AG09319 (cell line): ENCODE measurements around the gene PAPSS2.
"Not testable (repeated sequence)": the region's sequence is repeated elsewhere in the genome, so short reads cannot be mapped to it uniquely, and the experiment has no call there.

Experiments used
- DNase-seq: peaks from one replicate; pipeline ENCODE4 v3.0.0-alpha.2; 2010; ENCODE audit warnings: low read depth; ENCODE audit errors: extremely low read depth
- TF ChIP-seq, protein P1 (sequence below): IDR thresholded peaks from 2 replicates; pipeline ENCODE4 v1.5.1; 2011; ENCODE audit warnings: low read depth, mild to moderate bottlenecking, inconsistent platforms, low read length, moderate library complexity

Gene PAPSS2

DNA sequence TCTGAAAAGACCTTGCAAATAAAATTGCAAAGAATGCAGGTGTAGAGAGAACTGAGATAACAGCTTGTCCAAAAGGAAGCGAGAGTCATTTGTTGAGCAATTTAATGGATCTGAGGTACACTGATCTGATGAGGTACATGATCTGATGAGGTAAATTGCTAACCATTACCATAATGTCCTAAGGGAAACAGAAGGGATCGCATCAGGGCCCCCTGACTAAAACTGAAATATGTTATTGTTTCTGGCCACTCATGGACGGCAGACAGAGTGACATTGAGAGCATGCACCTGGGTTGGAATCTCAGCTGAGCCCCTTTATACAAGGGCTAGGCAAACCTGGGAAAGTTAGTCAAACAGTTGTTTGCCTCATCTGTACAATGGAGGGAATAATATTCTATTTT, 15.8 kb upstream of the PAPSS2 start:
- TF ChIP-seq, protein P1, sequence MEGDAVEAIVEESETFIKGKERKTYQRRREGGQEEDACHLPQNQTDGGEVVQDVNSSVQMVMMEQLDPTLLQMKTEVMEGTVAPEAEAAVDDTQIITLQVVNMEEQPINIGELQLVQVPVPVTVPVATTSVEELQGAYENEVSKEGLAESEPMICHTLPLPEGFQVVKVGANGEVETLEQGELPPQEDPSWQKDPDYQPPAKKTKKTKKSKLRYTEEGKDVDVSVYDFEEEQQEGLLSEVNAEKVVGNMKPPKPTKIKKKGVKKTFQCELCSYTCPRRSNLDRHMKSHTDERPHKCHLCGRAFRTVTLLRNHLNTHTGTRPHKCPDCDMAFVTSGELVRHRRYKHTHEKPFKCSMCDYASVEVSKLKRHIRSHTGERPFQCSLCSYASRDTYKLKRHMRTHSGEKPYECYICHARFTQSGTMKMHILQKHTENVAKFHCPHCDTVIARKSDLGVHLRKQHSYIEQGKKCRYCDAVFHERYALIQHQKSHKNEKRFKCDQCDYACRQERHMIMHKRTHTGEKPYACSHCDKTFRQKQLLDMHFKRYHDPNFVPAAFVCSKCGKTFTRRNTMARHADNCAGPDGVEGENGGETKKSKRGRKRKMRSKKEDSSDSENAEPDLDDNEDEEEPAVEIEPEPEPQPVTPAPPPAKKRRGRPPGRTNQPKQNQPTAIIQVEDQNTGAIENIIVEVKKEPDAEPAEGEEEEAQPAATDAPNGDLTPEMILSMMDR, result no peak
- no peak for DNase-seq

DNA sequence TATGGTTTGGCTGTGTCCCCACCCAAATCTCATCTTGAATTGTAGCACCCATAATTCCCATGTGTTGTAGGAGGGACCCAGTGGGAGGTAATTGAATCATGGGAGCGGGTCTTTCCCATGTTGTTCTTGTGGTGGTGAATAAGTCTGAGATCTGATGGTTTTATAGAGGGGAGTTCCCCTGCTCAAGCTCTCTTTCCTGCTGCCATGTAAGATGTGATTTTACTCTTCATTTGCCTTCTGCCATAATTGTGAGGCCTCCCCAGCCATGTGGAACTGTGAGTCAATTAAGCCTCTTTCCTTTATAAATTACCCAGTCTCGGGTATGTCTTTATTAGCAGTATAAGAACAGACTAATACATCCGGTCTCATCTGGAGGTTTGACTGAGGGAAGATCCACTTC, 15.2 kb upstream of the PAPSS2 start:
- not testable (repeated sequence) for DNase-seq

DNA sequence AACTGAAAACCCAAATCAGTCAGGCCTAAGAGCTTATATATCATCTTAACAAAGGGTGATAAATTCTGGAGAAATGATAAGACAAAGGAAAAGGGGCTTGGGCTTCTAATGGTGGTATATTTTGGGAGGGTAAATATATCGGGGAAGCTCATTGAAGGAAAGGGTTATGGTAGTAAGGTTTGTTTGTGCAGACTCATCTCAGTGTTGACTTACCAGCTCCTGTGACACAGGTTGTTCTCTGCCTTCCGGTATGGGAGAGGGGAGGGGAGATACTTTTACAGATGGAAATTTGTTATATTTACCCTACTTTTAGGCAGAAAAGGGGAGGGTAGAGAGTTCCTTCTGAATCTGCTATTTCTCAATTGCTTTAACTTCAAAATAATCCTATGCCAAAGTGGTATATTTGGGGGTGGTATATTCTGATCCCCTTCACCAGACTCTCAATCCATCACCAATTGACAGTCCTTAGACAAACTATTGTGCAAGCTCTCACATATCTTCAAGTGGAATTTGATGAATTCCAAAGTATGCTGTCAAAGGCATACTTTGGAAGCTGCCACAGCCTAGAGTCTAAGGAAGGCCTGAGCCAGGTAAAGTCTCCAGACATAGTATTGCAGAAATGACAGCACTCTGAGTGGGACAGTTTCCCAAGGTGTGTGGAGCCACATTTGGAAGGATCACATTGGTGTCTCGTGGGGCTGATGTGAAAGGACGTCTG, 13.3 kb upstream of the PAPSS2 start:
- DNase-seq, result no peak
- TF ChIP-seq, protein P1, result no peak

DNA sequence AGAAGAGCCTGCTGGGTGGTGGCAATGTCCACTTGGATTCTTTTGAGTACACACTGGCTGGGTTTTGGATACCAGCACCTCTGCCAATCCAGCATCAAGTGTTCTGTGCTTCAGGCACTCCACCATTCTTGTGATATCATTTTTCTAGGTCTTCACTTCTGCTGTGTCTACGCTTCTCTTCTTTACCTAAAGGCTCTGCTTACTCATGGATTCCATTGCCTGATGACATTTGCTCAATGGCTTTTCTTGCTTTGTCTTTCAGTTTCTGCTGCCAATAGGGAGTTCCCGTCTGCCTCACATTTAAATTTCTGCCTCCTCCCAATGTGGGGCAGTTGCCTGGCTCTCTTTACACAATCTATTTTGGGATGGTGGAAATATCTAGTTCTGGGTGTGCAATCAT, 12.7 kb upstream of the PAPSS2 start:
- no peak for DNase-seq
- TF ChIP-seq, protein P1, result no peak

DNA sequence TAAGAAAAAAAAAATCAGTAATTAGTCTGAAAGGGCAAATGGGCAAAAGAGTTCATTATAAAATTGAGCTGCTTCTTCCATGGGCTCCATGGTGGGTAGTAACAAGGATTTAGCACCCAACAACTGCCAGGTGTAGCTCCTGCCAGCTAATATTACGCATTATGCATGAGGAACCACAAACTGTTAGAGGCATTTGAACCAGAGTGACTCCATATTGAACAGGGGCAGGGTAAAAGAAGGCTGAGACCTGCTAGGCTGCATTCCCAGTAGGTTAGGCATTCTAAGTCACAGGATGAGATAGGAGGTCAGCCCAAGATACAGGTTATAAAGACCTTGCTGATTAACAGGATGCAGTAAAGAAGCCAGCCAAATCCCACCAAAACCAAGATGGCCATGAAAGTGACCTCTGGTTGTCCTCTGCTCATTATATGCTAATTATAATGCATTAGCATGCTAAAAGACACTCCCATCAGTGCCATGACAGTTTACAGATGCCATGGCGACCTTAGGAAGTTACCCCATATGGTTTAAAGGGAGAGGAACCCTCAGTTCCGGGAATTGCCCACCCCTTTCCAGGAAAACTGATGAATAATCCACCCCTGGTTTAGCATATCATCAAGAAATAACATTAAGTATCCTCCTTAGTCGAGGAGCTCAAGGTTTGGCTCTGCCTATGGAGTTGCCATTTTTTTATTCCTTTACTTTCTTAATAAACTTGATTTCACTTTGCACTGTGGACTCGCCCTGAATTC, 8.7 kb upstream of the PAPSS2 start:
- TF ChIP-seq, protein P1, result no peak
- no peak for DNase-seq

DNA sequence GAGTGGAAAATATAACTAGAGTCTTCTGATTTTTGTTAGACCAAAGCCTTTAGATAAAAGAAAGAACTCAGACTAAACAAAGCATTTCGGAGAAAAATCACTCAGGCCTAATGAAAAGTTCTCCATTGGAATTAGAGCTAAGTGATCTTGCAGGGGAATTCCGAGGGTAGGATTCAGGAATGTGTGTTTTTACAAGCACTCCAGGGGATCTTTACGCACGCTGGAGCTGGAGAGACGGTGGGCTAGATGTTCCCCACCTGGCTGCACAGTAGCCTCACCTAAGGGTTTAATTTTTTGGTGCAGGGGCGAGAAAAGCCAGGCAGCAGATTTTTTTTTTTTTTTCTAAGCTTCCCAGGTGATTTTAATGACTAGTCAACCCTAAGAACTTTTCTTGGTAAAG, 7.9 kb upstream of the PAPSS2 start:
- DNase-seq, result no peak
- TF ChIP-seq, protein P1, result no peak

DNA sequence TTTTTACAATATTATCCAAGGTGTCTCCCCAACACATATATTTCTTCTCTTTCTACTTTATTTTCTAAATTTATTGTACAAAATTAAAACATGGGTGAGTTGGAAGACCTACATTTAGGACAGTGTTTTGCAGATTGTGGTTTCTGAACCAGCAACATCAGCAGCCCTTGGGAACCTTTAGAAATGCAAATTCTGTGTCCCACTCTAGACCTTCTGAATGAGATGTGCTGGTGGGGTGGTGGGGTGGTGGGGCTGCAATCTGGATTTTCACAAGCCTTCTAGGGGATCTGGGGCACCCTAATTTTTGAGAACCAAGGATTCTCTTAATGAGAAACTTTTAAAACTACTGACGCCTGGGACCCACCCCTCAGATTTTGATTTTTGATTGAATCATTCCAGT, 7.4 kb upstream of the PAPSS2 start:
- TF ChIP-seq, protein P1, result no peak
- no peak for DNase-seq
